ENCODE data around the gene NDUFV3.

NDUFV3 gene

DNA sequence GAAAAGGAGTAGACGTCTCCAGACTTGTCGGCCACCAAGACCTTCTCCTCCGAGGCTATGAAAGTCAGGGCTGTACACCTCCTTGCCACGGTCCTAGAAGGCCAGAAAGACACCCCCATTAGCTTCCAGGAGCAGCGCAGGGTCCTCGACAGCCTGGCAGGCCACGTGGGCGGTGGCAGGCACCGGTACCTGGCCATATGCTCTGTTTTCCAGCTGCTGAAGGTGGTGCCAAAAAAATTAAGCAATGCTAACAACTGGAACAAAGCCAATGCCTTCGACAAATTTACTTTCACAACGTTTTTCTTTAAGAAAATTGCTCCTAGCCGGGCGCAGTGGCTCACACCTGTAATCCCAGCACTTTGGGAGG lies 29.6 kb upstream of the NDUFV3 start:
- Histone ChIP-seq H3K79me2 (ENCODE audit: insufficient read depth, low read length) (peaks cover 92% of the 10 kb centered on the region), H3K36me3 (ENCODE audit: insufficient read depth, low read length) (peaks cover 92% of the 10 kb centered on the region), H3K27ac (ENCODE audit: low read length) (no peak overlapping the region), H3K9me3 (ENCODE audit: insufficient read depth, low read length, severe bottlenecking) (no peaks in the 10 kb centered on the region), H3K27me3 (ENCODE audit: insufficient read depth, low read length, poor library complexity) (no peaks in the 10 kb centered on the region), H3K4me3 (ENCODE audit: low read depth in 1 of 2, low read length in 2 of 2) (no peak overlapping the region), H3K4me2 (ENCODE audit: insufficient read depth, low read length) (no peak overlapping the region), H2AFZ (ENCODE audit: low read depth, low read length) (no peak overlapping the region), H3K4me1 (ENCODE audit: insufficient read depth, low read length) (no peaks in the 10 kb centered on the region), H4K20me1 (ENCODE audit: insufficient read depth, low read length) (peaks cover 79% of the 10 kb centered on the region), H3K9ac (ENCODE audit: low read depth, low read length) (no peak overlapping the region)
- TF ChIP-seq, protein P1, sequence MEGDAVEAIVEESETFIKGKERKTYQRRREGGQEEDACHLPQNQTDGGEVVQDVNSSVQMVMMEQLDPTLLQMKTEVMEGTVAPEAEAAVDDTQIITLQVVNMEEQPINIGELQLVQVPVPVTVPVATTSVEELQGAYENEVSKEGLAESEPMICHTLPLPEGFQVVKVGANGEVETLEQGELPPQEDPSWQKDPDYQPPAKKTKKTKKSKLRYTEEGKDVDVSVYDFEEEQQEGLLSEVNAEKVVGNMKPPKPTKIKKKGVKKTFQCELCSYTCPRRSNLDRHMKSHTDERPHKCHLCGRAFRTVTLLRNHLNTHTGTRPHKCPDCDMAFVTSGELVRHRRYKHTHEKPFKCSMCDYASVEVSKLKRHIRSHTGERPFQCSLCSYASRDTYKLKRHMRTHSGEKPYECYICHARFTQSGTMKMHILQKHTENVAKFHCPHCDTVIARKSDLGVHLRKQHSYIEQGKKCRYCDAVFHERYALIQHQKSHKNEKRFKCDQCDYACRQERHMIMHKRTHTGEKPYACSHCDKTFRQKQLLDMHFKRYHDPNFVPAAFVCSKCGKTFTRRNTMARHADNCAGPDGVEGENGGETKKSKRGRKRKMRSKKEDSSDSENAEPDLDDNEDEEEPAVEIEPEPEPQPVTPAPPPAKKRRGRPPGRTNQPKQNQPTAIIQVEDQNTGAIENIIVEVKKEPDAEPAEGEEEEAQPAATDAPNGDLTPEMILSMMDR (IDR thresholded peaks at IDR 0.05; ENCODE audit: borderline replicate concordance, extremely low read depth, low read length, poor library complexity, severe bottlenecking): no peak
- no peak for TF ChIP-seq EZH2 (IDR thresholded peaks at IDR 0.05; ENCODE audit: borderline replicate concordance, low read depth, low read length, severe bottlenecking)
- no peak for DNase-seq
- ATAC-seq (ENCODE audit: insufficient read depth, low read depth): no peak

DNA sequence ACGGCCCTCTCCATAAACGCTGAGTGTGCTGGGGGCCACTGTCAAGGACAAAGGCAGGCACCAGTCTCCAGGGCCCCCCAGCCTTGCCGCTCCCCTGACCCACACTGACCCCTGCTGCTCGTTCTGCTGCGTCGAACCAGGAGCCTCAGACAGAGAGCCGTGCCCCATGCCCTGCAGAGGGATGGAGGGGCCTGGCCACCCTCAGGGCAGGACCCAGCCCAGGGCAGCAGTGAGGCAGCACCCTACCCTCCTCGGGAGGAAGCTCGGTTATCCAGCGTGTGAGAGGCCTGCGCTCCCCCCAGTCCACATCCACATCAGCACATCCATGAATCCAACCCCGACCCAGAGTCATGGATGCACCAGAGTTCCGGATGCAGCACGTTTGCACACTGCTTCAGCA lies 28.8 kb upstream of the NDUFV3 start:
- Histone ChIP-seq H3K4me3 (ENCODE audit: low read depth in 1 of 2, low read length in 2 of 2) (no peak overlapping the region), H3K9me3 (ENCODE audit: insufficient read depth, low read length, severe bottlenecking) (no peaks in the 10 kb centered on the region), H3K79me2 (ENCODE audit: insufficient read depth, low read length) (peaks cover 92% of the 10 kb centered on the region), H4K20me1 (ENCODE audit: insufficient read depth, low read length) (peaks cover 81% of the 10 kb centered on the region), H3K27ac (ENCODE audit: low read length) (no peak overlapping the region), H3K9ac (ENCODE audit: low read depth, low read length) (no peak overlapping the region), H3K27me3 (ENCODE audit: insufficient read depth, low read length, poor library complexity) (no peaks in the 10 kb centered on the region), H3K36me3 (ENCODE audit: insufficient read depth, low read length) (peaks cover 92% of the 10 kb centered on the region), H3K4me1 (ENCODE audit: insufficient read depth, low read length) (no peaks in the 10 kb centered on the region), H2AFZ (ENCODE audit: low read depth, low read length) (no peak overlapping the region), H3K4me2 (ENCODE audit: insufficient read depth, low read length) (no peak overlapping the region)
- DNase-seq (no peak), ATAC-seq (ENCODE audit: insufficient read depth, low read depth) (no peak)
- TF ChIP-seq, protein P1 (IDR thresholded peaks at IDR 0.05; ENCODE audit: borderline replicate concordance, extremely low read depth, low read length, poor library complexity, severe bottlenecking): no peak
- no peak for TF ChIP-seq EZH2 (IDR thresholded peaks at IDR 0.05; ENCODE audit: borderline replicate concordance, low read depth, low read length, severe bottlenecking)

DNA sequence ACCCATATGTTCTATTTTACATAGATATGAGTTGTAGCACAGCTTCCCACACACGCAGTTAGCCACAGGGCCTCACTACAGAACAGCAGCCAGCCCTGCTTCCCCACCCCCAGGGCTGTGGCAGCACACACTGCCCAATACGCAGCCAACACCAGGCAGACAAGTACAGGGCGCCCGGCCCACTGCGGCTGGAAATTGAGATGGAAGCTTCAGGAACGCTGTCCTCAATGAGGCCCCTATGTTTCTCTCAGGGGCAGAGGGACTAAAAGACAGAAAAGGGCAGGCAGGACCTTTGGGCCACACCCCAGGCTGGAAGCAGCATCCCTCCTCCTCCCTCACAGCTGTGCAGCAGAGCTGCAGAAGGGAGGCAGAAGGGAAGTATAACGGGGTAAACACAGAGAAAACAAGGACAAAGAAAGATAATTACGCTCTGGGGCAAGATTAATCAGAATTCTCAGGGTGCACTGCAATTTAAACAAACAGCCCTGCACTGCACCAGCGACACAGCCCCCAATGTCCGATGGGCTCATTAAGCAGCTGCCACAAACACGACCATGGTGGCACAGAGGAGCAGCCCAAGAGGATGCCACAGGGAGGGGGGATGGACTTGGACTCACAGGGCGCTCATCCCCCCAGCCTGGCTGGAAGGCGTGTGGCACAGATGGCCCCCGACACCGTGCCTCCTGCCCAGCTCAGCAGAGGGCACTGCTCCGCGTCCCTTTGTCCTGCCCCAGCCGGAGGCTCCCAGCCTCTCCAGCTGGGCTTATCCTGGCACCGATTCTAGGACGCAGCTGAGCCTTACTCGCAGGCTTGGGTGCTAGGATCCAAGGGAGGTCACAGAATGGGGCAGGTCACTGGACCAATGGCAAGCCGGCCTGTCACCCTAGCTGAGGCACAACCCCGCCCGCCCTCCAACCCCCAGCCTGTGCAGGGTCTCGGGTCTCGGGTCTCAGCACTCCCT lies 28.0 kb upstream of the NDUFV3 start:
- Histone ChIP-seq H3K27me3 (ENCODE audit: insufficient read depth, low read length, poor library complexity) (no peaks in the 10 kb centered on the region), H3K9ac (ENCODE audit: low read depth, low read length) (no peak overlapping the region), H4K20me1 (ENCODE audit: insufficient read depth, low read length) (peaks cover 78% of the 10 kb centered on the region), H3K4me1 (ENCODE audit: insufficient read depth, low read length) (no peaks in the 10 kb centered on the region), H3K27ac (ENCODE audit: low read length) (no peak overlapping the region), H3K36me3 (ENCODE audit: insufficient read depth, low read length) (peaks cover 89% of the 10 kb centered on the region), H3K79me2 (ENCODE audit: insufficient read depth, low read length) (peaks cover 94% of the 10 kb centered on the region), H2AFZ (ENCODE audit: low read depth, low read length) (no peak overlapping the region), H3K9me3 (ENCODE audit: insufficient read depth, low read length, severe bottlenecking) (no peaks in the 10 kb centered on the region), H3K4me2 (ENCODE audit: insufficient read depth, low read length) (no peak overlapping the region), H3K4me3 (ENCODE audit: low read depth in 1 of 2, low read length in 2 of 2) (no peak overlapping the region)
- TF ChIP-seq EZH2 (IDR thresholded peaks at IDR 0.05; ENCODE audit: borderline replicate concordance, low read depth, low read length, severe bottlenecking): no peak
- TF ChIP-seq, protein P1 (IDR thresholded peaks at IDR 0.05; ENCODE audit: borderline replicate concordance, extremely low read depth, low read length, poor library complexity, severe bottlenecking): no peak
- no peak for ATAC-seq (ENCODE audit: insufficient read depth, low read depth)
- no peak for DNase-seq
